Activated CD4-positive, alpha-beta memory T cell treated with anti-CD3 and anti-CD28 coated beads for 36 hours (primary cell): ENCODE data around the gene TMEM106C. TPM values are rescaled to one million over a fixed set of nuclear protein-coding genes. Genes with fewer than 3 reads are reported as not detected.

Source experiments
- CTCF ChIA-PET: fragments of 350-600 bp; sonication (Branson Sonifier 250); formaldehyde crosslinking; loops from one replicate; lab custom pipeline; 2021; ENCODE audit warnings: antibody characterized with exemption, inconsistent platforms; lab: Charles Lee
- POLR2A ChIA-PET: fragments of 350-600 bp; sonication (Branson Sonifier 250); formaldehyde crosslinking; loops from one replicate; lab custom pipeline; 2021; ENCODE audit warnings: antibody characterized with exemption; lab: Charles Lee
- DNase-seq: peaks from one replicate; pipeline ENCODE4 v3.0.0-alpha.2; 2020
- H3K27ac Mint-ChIP-seq: one replicate; pipeline ENCODE4 v1.8.0; 2021; ENCODE audit warnings: mixed read lengths
- H3K27me3 Mint-ChIP-seq: one replicate; pipeline ENCODE4 v1.8.0; 2021; ENCODE audit warnings: mixed read lengths
- H3K36me3 Mint-ChIP-seq: one replicate; pipeline ENCODE4 v1.8.0; 2021; ENCODE audit warnings: mixed read lengths
- H3K4me1 Mint-ChIP-seq: one replicate; pipeline ENCODE4 v1.8.0; 2021; ENCODE audit warnings: low read depth, mixed read lengths
- H3K4me3 Mint-ChIP-seq: one replicate; pipeline ENCODE4 v1.8.0; 2021; ENCODE audit warnings: mild to moderate bottlenecking, mixed read lengths
- H3K9me3 Mint-ChIP-seq: one replicate; pipeline ENCODE4 v1.8.0; 2021; ENCODE audit warnings: mixed read lengths
- intact Hi-C: fragments of 100-400 bp; cut with micrococcal nuclease; formaldehyde crosslinking; loops from one replicate; pipeline ENCODE4 v1.15.1; 2023
- total RNA-seq, 2 experiments: library from RNA; stranded (reverse); gene quantifications; one replicate each; pipeline ENCODE4 v1.2.3, GENCODE V29; 2021

TMEM106C gene
- total RNA-seq = 100 to 1,000 TPM; 179 to 182 TPM

GRCh38 chr12:47963340-47964040 lies at the start of gene TMEM106C:
TMEM106C (plus strand) TSS chr12:47963596; CDS start chr12:47964237, 641 bp downstream.
- DNase-seq = peak; percentile 94
- H3K27ac Mint-ChIP-seq = peak within 1 kb of the TSS; percentile 81
- intact Hi-C loops = loop anchor here (1.0 to 2.0 kb wide), 5 partner anchors 60 to 226 kb away; no protein-coding TSS in a partner anchor
- H3K9me3 Mint-ChIP-seq = peaks cover 1% of the 10 kb centered on the region
- peaks cover 5% of the 10 kb centered on the region for H3K27me3 Mint-ChIP-seq
- CTCF ChIA-PET = interaction anchor here (0.6 to 2.5 kb wide), 51 partner anchors 9 to 655 kb away, joined by 3 to 26 read pairs (median 4); partner anchors contain the start of genes ASB8, SLC48A1 and VDR
- H3K36me3 Mint-ChIP-seq = peaks cover 43% of the 10 kb centered on the region
- peak within 1 kb of the TSS; percentile 98 for H3K4me3 Mint-ChIP-seq
- POLR2A ChIA-PET = interaction anchor here (1.3 to 1.6 kb wide), 2 partner anchors 59 to 78 kb away, joined by 3 to 5 read pairs; partner anchors contain the start of gene VDR
- H3K4me1 Mint-ChIP-seq = peaks cover 34% of the 10 kb centered on the region

- DNase-seq = no peak
- H3K27ac Mint-ChIP-seq = no peak overlapping the region
- H3K27me3 Mint-ChIP-seq = peaks cover 5% of the 10 kb centered on the region
- CTCF ChIA-PET = interaction anchor here (1.4 kb wide), 1 partner anchor 29 kb away, joined by 3 read pairs; no protein-coding TSS in a partner anchor
- H3K4me3 Mint-ChIP-seq = no peak overlapping the region
- no peaks in the 10 kb centered on the region for H3K36me3 Mint-ChIP-seq
- POLR2A ChIA-PET = no interaction called here
- H3K4me1 Mint-ChIP-seq = no peaks in the 10 kb centered on the region
- intact Hi-C loops = no loop called here
- H3K9me3 Mint-ChIP-seq = no peaks in the 10 kb centered on the region
Observed at GRCh38 chr12:47920913-47921312, 42.5 kb upstream of the TMEM106C start.

- Mint-ChIP-seq H3K27me3 (peaks cover 5% of the 10 kb centered on the region), H3K4me1 (no peaks in the 10 kb centered on the region), H3K36me3 (no peaks in the 10 kb centered on the region), H3K27ac (no peak overlapping the region), H3K9me3 (no peaks in the 10 kb centered on the region), H3K4me3 (no peak overlapping the region)
- intact Hi-C loops = no loop called here
- CTCF ChIA-PET = no interaction called here
- POLR2A ChIA-PET = no interaction called here
- DNase-seq = no peak
Observed at GRCh38 chr12:47921907-47922306, 41.5 kb upstream of the TMEM106C start.

- H3K4me1 Mint-ChIP-seq = no peaks in the 10 kb centered on the region
- intact Hi-C loops = no loop called here
- peaks cover 4% of the 10 kb centered on the region for H3K27me3 Mint-ChIP-seq
- no peak for DNase-seq
- no peaks in the 10 kb centered on the region for H3K36me3 Mint-ChIP-seq
- H3K27ac Mint-ChIP-seq = no peak overlapping the region
- CTCF ChIA-PET = no interaction called here
- POLR2A ChIA-PET = no interaction called here
- no peaks in the 10 kb centered on the region for H3K9me3 Mint-ChIP-seq
- H3K4me3 Mint-ChIP-seq = no peak overlapping the region
Observed at GRCh38 chr12:47927346-47927745, 36.0 kb upstream of the TMEM106C start.

- DNase-seq = no peak
- H3K9me3 Mint-ChIP-seq = no peaks in the 10 kb centered on the region
- H3K27ac Mint-ChIP-seq = no peak overlapping the region
- H3K4me3 Mint-ChIP-seq = no peak overlapping the region
- H3K27me3 Mint-ChIP-seq = peaks cover 1% of the 10 kb centered on the region
- no peaks in the 10 kb centered on the region for H3K4me1 Mint-ChIP-seq
- CTCF ChIA-PET = interaction anchor here (1.1 kb wide), 1 partner anchor 11 kb away, joined by 4 read pairs; no protein-coding TSS in a partner anchor
- H3K36me3 Mint-ChIP-seq = no peaks in the 10 kb centered on the region
- intact Hi-C loops = no loop called here
- POLR2A ChIA-PET = no interaction called here
Observed at GRCh38 chr12:47930634-47931033, 32.8 kb upstream of the TMEM106C start.

- no peak overlapping the region for H3K4me3 Mint-ChIP-seq
- CTCF ChIA-PET = interaction anchor here (1.1 kb wide), 1 partner anchor 11 kb away, joined by 4 read pairs; no protein-coding TSS in a partner anchor
- H3K27ac Mint-ChIP-seq = no peak overlapping the region
- POLR2A ChIA-PET = no interaction called here
- peaks cover 1% of the 10 kb centered on the region for H3K27me3 Mint-ChIP-seq
- no peaks in the 10 kb centered on the region for H3K9me3 Mint-ChIP-seq
- intact Hi-C loops = no loop called here
- H3K4me1 Mint-ChIP-seq = no peaks in the 10 kb centered on the region
- no peaks in the 10 kb centered on the region for H3K36me3 Mint-ChIP-seq
- no peak for DNase-seq
Observed at GRCh38 chr12:47931187-47931586, 32.2 kb upstream of the TMEM106C start.

- POLR2A ChIA-PET = no interaction called here
- no peaks in the 10 kb centered on the region for H3K9me3 Mint-ChIP-seq
- DNase-seq = no peak
- intact Hi-C loops = no loop called here
- H3K27ac Mint-ChIP-seq = no peak overlapping the region
- H3K27me3 Mint-ChIP-seq = peaks cover 2% of the 10 kb centered on the region
- no peak overlapping the region for H3K4me3 Mint-ChIP-seq
- H3K36me3 Mint-ChIP-seq = no peaks in the 10 kb centered on the region
- no peaks in the 10 kb centered on the region for H3K4me1 Mint-ChIP-seq
- CTCF ChIA-PET = interaction anchor here (0.6 to 1.6 kb wide), 4 partner anchors 14 to 255 kb away, joined by 3 to 4 read pairs (median 3); partner anchors contain the start of gene TMEM106C
Observed at GRCh38 chr12:47935184-47935583, 28.2 kb upstream of the TMEM106C start.

- POLR2A ChIA-PET = no interaction called here
Observed at GRCh38 chr12:47938093-47938492, 25.3 kb upstream of the TMEM106C start.

GRCh38 chr12:47938594-47938993 lies 24.8 kb upstream of the TMEM106C start:
- no peak overlapping the region for H3K27ac Mint-ChIP-seq
- H3K27me3 Mint-ChIP-seq = peaks cover 20% of the 10 kb centered on the region
- H3K36me3 Mint-ChIP-seq = no peaks in the 10 kb centered on the region
- H3K9me3 Mint-ChIP-seq = no peaks in the 10 kb centered on the region
- POLR2A ChIA-PET = no interaction called here
- no peak overlapping the region for H3K4me3 Mint-ChIP-seq
- no peak for DNase-seq
- CTCF ChIA-PET = interaction anchor here (1.0 to 1.4 kb wide), 2 partner anchors 11 to 24 kb away, joined by 4 to 7 read pairs; partner anchors contain the start of gene TMEM106C
- intact Hi-C loops = no loop called here
- no peaks in the 10 kb centered on the region for H3K4me1 Mint-ChIP-seq

More at GRCh38 chr12:47938093-47938492, 25.3 kb upstream of the TMEM106C start:
- CTCF ChIA-PET = interaction anchor here (1.0 to 1.4 kb wide), 2 partner anchors 12 to 25 kb away, joined by 4 to 7 read pairs; partner anchors contain the start of gene TMEM106C
- Mint-ChIP-seq H3K27ac (no peak overlapping the region), H3K4me1 (no peaks in the 10 kb centered on the region), H3K4me3 (no peak overlapping the region), H3K9me3 (no peaks in the 10 kb centered on the region), H3K27me3 (peaks cover 17% of the 10 kb centered on the region), H3K36me3 (no peaks in the 10 kb centered on the region)
- DNase-seq = no peak
- intact Hi-C loops = no loop called here

GRCh38 chr12:47939009-47939601 lies 24.3 kb upstream of the TMEM106C start:
- CTCF ChIA-PET = interaction anchor here (1.4 kb wide), 1 partner anchor 24 kb away, joined by 7 read pairs; the partner anchor contains the start of gene TMEM106C

GRCh38 chr12:47940773-47941474 lies 22.5 kb upstream of the TMEM106C start:
- no peaks in the 10 kb centered on the region for H3K9me3 Mint-ChIP-seq
- POLR2A ChIA-PET = interaction anchor here (0.7 kb wide), 1 partner anchor 42 kb away, joined by 3 read pairs; no protein-coding TSS in a partner anchor
- H3K27me3 Mint-ChIP-seq = peaks cover 30% of the 10 kb centered on the region
- H3K4me3 Mint-ChIP-seq = no peak overlapping the region
- H3K27ac Mint-ChIP-seq = no peak overlapping the region
- CTCF ChIA-PET = interaction anchor here (1.1 kb wide), 1 partner anchor 198 kb away, joined by 3 read pairs; no protein-coding TSS in a partner anchor
- no peaks in the 10 kb centered on the region for H3K36me3 Mint-ChIP-seq
- intact Hi-C loops = no loop called here
- no peak for DNase-seq
- no peaks in the 10 kb centered on the region for H3K4me1 Mint-ChIP-seq

More at GRCh38 chr12:47939009-47939601, 24.3 kb upstream of the TMEM106C start:
- Mint-ChIP-seq H3K36me3 (no peaks in the 10 kb centered on the region), H3K27ac (no peak overlapping the region), H3K4me3 (no peak overlapping the region), H3K27me3 (peaks cover 24% of the 10 kb centered on the region), H3K9me3 (no peaks in the 10 kb centered on the region), H3K4me1 (no peaks in the 10 kb centered on the region)
- no peak for DNase-seq
- intact Hi-C loops = no loop called here
- POLR2A ChIA-PET = no interaction called here
